ENCODE results near the gene C5orf24.

C5orf24 gene

DNA sequence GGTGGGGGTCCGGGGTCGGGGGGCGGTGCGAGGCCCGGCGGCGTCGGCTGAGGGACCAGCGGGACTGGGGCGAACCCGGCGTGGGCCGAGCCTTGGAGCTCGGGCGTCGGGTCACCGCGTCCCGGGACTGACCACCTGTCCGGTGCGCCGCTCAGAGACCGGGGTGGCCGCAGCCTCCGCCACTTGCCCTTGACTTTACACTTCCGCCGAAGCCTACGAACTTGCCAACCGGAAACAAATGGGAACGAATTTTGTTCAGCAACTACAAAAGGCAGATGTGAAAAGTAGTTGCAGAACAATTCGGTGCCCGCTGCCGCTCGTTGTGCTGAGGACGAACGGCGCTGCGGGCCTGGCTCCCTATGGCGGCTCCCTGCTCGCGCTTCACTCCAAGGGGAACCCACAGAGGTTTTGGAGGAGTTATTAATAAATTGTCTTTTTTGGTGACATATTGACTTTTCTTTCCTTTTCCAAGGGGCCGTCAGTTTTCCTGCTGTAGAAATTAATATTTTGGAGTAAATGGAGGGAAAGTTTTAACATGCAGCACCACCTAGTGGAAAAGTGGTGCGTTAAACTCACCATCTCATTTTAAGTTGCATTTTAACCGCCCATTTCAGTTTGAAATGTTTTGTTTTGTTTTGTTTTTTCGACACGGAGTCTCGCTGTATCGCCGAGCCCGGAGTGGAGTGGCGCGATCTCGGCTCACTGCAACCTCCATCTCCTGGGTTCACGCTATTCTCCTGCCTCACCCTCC is 59.7 kb downstream of the C5orf24 start:
- Histone ChIP-seq H3K4me3 (peak overlapping the region; percentile 71 to 80), H3K27ac (peak overlapping the region; percentile 92 to 94), H3K4me1 (peaks cover 0 to 6% (median 0%) of the 10 kb centered on the region in 4 donors), H3K27me3 (no peaks in the 10 kb centered on the region), H3K9me3 (no peaks in the 10 kb centered on the region), H3K36me3 (peaks cover 0 to 25% (median 2%) of the 10 kb centered on the region in 3 donors)
- TF ChIP-seq, protein P1, sequence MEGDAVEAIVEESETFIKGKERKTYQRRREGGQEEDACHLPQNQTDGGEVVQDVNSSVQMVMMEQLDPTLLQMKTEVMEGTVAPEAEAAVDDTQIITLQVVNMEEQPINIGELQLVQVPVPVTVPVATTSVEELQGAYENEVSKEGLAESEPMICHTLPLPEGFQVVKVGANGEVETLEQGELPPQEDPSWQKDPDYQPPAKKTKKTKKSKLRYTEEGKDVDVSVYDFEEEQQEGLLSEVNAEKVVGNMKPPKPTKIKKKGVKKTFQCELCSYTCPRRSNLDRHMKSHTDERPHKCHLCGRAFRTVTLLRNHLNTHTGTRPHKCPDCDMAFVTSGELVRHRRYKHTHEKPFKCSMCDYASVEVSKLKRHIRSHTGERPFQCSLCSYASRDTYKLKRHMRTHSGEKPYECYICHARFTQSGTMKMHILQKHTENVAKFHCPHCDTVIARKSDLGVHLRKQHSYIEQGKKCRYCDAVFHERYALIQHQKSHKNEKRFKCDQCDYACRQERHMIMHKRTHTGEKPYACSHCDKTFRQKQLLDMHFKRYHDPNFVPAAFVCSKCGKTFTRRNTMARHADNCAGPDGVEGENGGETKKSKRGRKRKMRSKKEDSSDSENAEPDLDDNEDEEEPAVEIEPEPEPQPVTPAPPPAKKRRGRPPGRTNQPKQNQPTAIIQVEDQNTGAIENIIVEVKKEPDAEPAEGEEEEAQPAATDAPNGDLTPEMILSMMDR (IDR thresholded peaks at IDR 0.05) = peak; percentile 72 to 75
- intact Hi-C loops (cut with DNase I; ENCODE audit: low total_unique reads) = loop anchor here (2.0 to 10.0 kb wide), 4 partner anchors 31 to 501 kb away; partner anchors contain the start of genes CAMLG, PITX1 and TXNDC15
- peak; percentile 40 to 81 for DNase-seq

DNA sequence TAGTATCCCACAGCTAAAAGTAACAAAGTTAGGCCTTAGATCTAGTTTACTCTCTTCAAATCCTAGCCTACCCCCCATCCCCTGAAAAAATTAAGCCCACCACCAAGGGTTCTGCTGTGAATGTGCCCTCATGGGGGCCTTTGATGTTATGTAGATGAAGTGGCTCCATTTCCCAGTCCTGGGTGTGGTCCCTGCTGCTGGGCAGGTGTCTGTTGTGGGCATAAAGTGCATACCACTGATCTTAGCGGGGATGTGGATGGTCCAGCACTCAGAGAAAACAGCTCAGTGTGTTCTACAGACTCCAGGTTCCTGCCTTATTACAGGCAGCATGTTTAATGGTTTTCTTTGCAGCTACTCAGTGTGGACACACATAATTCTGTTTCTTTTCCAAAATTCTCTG is 61.0 kb downstream of the C5orf24 start:
- TF ChIP-seq, protein P1 (IDR thresholded peaks at IDR 0.05) = no peak
- intact Hi-C loops (cut with DNase I; ENCODE audit: low total_unique reads) = loop anchor here (10.0 kb wide), 3 partner anchors 128 to 502 kb away; partner anchors contain the start of genes CAMLG and PITX1
- Histone ChIP-seq H3K4me3 (no peak overlapping the region), H3K9me3 (no peaks in the 10 kb centered on the region), H3K27ac (no peak overlapping the region), H3K36me3 (peaks cover 2 to 28% (median 16%) of the 10 kb centered on the region in 3 donors), H3K27me3 (no peaks in the 10 kb centered on the region), H3K4me1 (peaks cover 0 to 6% (median 0%) of the 10 kb centered on the region in 4 donors)
- DNase-seq = no peak

Data from tibial artery (tissue), 4 donors.